Vagina (tissue), 2 donors: Measurements from ENCODE around the gene PEX13. TPM values are rescaled to one million over a fixed set of nuclear protein-coding genes. Genes with fewer than 3 reads are reported as not detected.

Source experiments
- DNase-seq, 2 donors: peaks; one replicate each; pipeline ENCODE4 v3.0.0-alpha.2; 2017; ENCODE audit errors: extremely low spot score in 2 of 2
- H3K27ac ChIP-seq: fragments of 200-600 bp; sonication (generic); one replicate; pipeline ENCODE4 v1.5.1; 2019
- H3K27me3 ChIP-seq: fragments of 200-600 bp; sonication (generic); one replicate; pipeline ENCODE4 v1.5.1; 2019
- H3K36me3 ChIP-seq, 2 donors: fragments of 200-600 bp; sonication (generic); one replicate each; pipeline ENCODE4 v1.5.1; 2017 to 2019
- H3K4me1 ChIP-seq: fragments of 200-600 bp; sonication (generic); one replicate; pipeline ENCODE4 v1.5.1; 2019
- H3K4me3 ChIP-seq, 2 donors: fragments of 200-600 bp; sonication (generic); 1 replicate in 1 of 2; 2 replicates in 1 of 2; pipeline ENCODE4 v1.5.1; 2016 to 2019
- H3K9me3 ChIP-seq: fragments of 200-600 bp; sonication (generic); one replicate; pipeline ENCODE4 v1.5.1; 2019
- POLR2A ChIP-seq, 2 donors: fragments of 450-650 bp; IDR thresholded peaks; one replicate each; pipeline ENCODE4 v1.6.1; 2017; ENCODE audit warnings: antibody characterized with exemption in 2 of 2, mild to moderate bottlenecking in 2 of 2, moderate library complexity in 2 of 2
- POLR2AphosphoS5 ChIP-seq, 2 donors: sonication (generic); formaldehyde crosslinking; IDR thresholded peaks; one replicate each; pipeline ENCODE4 v1.9.0; 2017; ENCODE audit warnings: antibody characterized with exemption in 2 of 2, mild to moderate bottlenecking in 2 of 2, low read depth in 1 of 2; ENCODE audit not compliant: insufficient read depth in 1 of 2
- intact Hi-C: fragments of 100-400 bp; cut with DNase I; formaldehyde crosslinking; loops from one replicate; pipeline ENCODE4 v1.15.1; 2023
- total RNA-seq: library from RNA; depleted of rRNA; stranded (reverse); fragments of >200 nt; gene quantifications from one replicate; pipeline ENCODE4 v1.2.3, GENCODE V29; 2016
- TF ChIP-seq, protein P1 (sequence below), 3 experiments: fragments of 450-650 bp in 2 of 3; fragments of 200-600 bp in 1 of 3; sonication (generic) in 1 of 3; IDR thresholded peaks; one replicate each; pipeline ENCODE4 v1.5.1; 2017 to 2019; ENCODE audit warnings: antibody characterized with exemption in 3 of 3, mild to moderate bottlenecking in 2 of 3, moderate library complexity in 2 of 3

Gene PEX13
- total RNA-seq, 1 donor from 2014 or later, result 18.7 TPM

DNA sequence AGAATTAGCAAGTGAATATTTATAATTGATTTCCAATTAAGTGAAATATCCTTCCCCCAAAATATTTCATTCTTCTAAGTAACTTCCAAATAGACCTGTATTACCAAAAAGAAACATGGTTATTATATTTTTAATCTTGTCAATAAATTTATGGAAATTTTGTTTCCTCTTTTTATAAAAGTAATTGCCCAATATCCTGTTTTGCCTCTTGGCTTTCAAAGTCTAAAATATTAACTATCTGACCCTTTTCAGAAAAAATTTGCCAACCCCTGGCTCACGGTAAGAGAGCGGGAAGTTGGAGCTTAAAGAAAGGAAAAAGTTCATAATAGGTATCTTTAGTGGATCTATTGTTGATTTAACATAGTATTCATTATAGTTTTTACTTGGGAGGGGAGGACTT is 27.7 kb downstream of the PEX13 start:
- intact Hi-C loops, result no loop called here

DNA sequence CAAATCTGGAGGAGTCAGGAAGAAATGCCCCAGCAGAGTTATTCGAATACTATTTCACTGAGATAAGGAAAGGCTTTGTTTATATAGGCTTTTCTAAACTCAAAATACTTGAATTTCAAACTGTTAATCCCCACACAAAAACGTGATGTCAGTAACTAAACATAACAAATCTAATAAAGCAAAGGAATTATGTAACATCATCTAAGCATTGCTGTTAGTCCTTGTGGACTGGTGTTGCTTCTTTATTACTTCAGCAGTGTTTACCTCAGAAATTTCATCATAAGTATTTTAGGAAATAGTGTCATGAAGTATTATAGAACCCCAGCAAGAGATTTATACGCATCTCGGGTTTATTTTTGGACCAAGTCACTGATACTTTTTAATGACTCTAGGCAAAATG is 28.5 kb downstream of the PEX13 start:
- peaks cover 0 to 36% of the 10 kb centered on the region in 2 donors for H3K36me3 ChIP-seq
- intact Hi-C loops, result no loop called here
- no peak for DNase-seq
- TF ChIP-seq, protein P1, sequence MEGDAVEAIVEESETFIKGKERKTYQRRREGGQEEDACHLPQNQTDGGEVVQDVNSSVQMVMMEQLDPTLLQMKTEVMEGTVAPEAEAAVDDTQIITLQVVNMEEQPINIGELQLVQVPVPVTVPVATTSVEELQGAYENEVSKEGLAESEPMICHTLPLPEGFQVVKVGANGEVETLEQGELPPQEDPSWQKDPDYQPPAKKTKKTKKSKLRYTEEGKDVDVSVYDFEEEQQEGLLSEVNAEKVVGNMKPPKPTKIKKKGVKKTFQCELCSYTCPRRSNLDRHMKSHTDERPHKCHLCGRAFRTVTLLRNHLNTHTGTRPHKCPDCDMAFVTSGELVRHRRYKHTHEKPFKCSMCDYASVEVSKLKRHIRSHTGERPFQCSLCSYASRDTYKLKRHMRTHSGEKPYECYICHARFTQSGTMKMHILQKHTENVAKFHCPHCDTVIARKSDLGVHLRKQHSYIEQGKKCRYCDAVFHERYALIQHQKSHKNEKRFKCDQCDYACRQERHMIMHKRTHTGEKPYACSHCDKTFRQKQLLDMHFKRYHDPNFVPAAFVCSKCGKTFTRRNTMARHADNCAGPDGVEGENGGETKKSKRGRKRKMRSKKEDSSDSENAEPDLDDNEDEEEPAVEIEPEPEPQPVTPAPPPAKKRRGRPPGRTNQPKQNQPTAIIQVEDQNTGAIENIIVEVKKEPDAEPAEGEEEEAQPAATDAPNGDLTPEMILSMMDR (IDR thresholded peaks at IDR 0.05), result no peak
- TF ChIP-seq POLR2AphosphoS5 (IDR thresholded peaks at IDR 0.05; ENCODE audit: insufficient read depth in 1 of 2, low read depth in 1 of 2) (no peak), POLR2A (IDR thresholded peaks at IDR 0.05) (no peak)
- H3K4me1 ChIP-seq, result peaks cover 13% of the 10 kb centered on the region
- H3K9me3 ChIP-seq, result no peaks in the 10 kb centered on the region
- H3K27me3 ChIP-seq, result no peaks in the 10 kb centered on the region
- no peak overlapping the region for H3K27ac ChIP-seq
- H3K4me3 ChIP-seq, result no peak overlapping the region

More for the DNA sequence above, 27.7 kb downstream of the PEX13 start:
- H3K27me3 ChIP-seq, result no peaks in the 10 kb centered on the region
- H3K4me1 ChIP-seq, result peaks cover 13% of the 10 kb centered on the region
- DNase-seq, result no peak
- peaks cover 0 to 29% of the 10 kb centered on the region in 2 donors for H3K36me3 ChIP-seq
- no peak overlapping the region for H3K27ac ChIP-seq
- no peak overlapping the region for H3K4me3 ChIP-seq
- H3K9me3 ChIP-seq, result no peaks in the 10 kb centered on the region
- TF ChIP-seq POLR2A (IDR thresholded peaks at IDR 0.05) (no peak), POLR2AphosphoS5 (IDR thresholded peaks at IDR 0.05; ENCODE audit: insufficient read depth in 1 of 2, low read depth in 1 of 2) (no peak)
- TF ChIP-seq, protein P1 (IDR thresholded peaks at IDR 0.05), result no peak

DNA sequence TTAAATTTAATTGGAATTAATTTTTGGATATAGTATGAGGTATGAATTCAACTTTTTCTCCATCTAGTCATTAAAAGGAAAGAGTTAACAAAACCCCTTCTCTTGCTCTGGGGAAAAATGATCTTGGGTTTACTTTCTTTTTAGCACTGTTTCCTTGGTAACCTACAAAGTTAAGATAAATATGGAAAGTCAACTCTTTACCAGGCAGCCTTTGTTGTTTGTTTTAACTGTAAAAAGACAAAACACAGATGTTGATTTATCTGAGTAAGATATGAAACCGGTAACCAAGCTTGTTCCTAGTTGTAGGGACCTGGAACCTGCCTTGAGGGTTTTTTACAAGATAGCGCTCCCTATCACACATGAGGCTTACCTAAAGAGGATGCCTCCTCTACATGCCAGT is 38.0 kb downstream of the PEX13 start:
- no peak overlapping the region for H3K4me3 ChIP-seq
- H3K9me3 ChIP-seq, result no peaks in the 10 kb centered on the region
- H3K27ac ChIP-seq, result no peak overlapping the region
- no peaks in the 10 kb centered on the region for H3K27me3 ChIP-seq
- no peak for TF ChIP-seq POLR2A (IDR thresholded peaks at IDR 0.05)
- TF ChIP-seq, protein P1 (IDR thresholded peaks at IDR 0.05), result no peak
- no peak for TF ChIP-seq POLR2AphosphoS5 (IDR thresholded peaks at IDR 0.05; ENCODE audit: insufficient read depth in 1 of 2, low read depth in 1 of 2)
- no peaks in the 10 kb centered on the region for H3K4me1 ChIP-seq
- intact Hi-C loops, result no loop called here
- H3K36me3 ChIP-seq, result peaks cover 0 to 28% of the 10 kb centered on the region in 2 donors
- DNase-seq, result no peak

DNA sequence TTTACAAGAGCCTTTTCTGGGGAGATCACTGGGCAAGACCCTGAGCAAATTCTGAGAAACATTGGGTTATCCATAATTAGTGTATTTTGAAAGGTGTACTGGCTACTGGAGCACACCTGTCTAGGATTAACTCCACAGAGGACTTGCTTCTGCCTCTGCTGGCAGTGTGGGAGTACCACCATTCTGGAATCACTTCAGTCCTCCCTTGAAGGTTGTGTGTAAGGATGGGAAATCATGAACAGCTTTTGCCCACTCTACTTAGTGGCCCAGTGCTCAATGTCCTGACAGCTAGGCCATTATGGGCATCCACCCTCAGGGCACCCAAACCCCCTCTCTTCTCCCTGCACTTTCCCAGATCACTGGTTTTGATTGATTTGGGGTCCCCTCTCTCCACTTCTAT is 40.0 kb downstream of the PEX13 start:
- H3K27ac ChIP-seq, result no peak overlapping the region
- H3K36me3 ChIP-seq, result peaks cover 0 to 16% of the 10 kb centered on the region in 2 donors
- no peaks in the 10 kb centered on the region for H3K4me1 ChIP-seq
- H3K27me3 ChIP-seq, result no peaks in the 10 kb centered on the region
- intact Hi-C loops, result no loop called here
- H3K9me3 ChIP-seq, result no peaks in the 10 kb centered on the region
- TF ChIP-seq POLR2A (IDR thresholded peaks at IDR 0.05) (no peak), POLR2AphosphoS5 (IDR thresholded peaks at IDR 0.05; ENCODE audit: insufficient read depth in 1 of 2, low read depth in 1 of 2) (no peak)
- TF ChIP-seq, protein P1 (IDR thresholded peaks at IDR 0.05), result no peak
- DNase-seq, result no peak
- H3K4me3 ChIP-seq, result no peak overlapping the region

DNA sequence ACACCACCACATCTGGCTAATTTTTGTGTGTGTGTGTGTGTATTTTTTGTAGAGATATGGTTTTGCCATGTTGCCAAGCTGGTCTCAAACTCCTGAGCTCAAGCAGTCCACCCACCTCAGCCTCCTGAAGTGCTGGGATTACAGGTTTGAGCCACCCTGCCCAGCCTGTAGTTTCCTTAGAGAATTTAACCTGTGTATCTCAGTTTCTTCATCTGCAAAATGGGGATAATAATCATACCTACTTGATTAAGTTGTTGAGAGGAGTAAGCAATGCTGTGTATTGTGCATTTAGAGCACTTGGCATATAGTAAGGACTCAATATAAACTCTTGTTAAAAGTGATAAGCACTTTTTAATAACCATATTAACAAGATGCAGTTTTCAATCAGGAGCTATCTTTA is 41.9 kb downstream of the PEX13 start:
- peaks cover 0 to 13% of the 10 kb centered on the region in 2 donors for H3K36me3 ChIP-seq
- intact Hi-C loops, result no loop called here
- no peaks in the 10 kb centered on the region for H3K4me1 ChIP-seq
- no peaks in the 10 kb centered on the region for H3K27me3 ChIP-seq
- H3K4me3 ChIP-seq, result no peak overlapping the region
- H3K27ac ChIP-seq, result no peak overlapping the region
- DNase-seq, result no peak
- TF ChIP-seq, protein P1 (IDR thresholded peaks at IDR 0.05), result no peak
- TF ChIP-seq POLR2AphosphoS5 (IDR thresholded peaks at IDR 0.05; ENCODE audit: insufficient read depth in 1 of 2, low read depth in 1 of 2) (no peak), POLR2A (IDR thresholded peaks at IDR 0.05) (no peak)
- no peaks in the 10 kb centered on the region for H3K9me3 ChIP-seq
